GM23338 (cell line): Measurements from ENCODE around the gene YOD1.

Source experiments
- CREB1 ChIP-seq: fragments of 250-450 bp; sonication (Bioruptor Pico); IDR thresholded peaks from 2 replicates; pipeline ENCODE4 v1.5.0; 2020; ENCODE audit warnings: low read depth, mild to moderate bottlenecking, moderate library complexity
- CTCF ChIP-seq, 2 experiments: fragments of 200-600 bp in 1 of 2; sonication (generic) in 1 of 2; conservative IDR thresholded peaks; 2 replicates each; pipeline versions ENCODE4 v1.5.1 to v1.6.1; 2016 to 2017; ENCODE audit warnings: antibody characterized with exemption in 2 of 2, low read depth in 2 of 2, mild to moderate bottlenecking in 2 of 2, moderate library complexity in 1 of 2
- EZH2 ChIP-seq: fragments of 200-600 bp; sonication (generic); IDR thresholded peaks from one replicate; pipeline ENCODE4 v1.8.0; 2017; ENCODE audit warnings: antibody characterized with exemption, mild to moderate bottlenecking, low read depth; ENCODE audit not compliant: unreplicated experiment
- EZH2phosphoT487 ChIP-seq: fragments of 200-600 bp; sonication (generic); IDR thresholded peaks from one replicate; pipeline ENCODE4 v1.8.1; 2018; ENCODE audit warnings: antibody characterized with exemption; ENCODE audit not compliant: unreplicated experiment
- POLR2AphosphoS5 ChIP-seq: IDR thresholded peaks from 2 replicates; pipeline ENCODE4 v1.6.1; 2016; ENCODE audit warnings: antibody characterized with exemption, low read depth
- REST ChIP-seq: IDR thresholded peaks from one replicate; pipeline ENCODE4 v1.6.1; 2018; ENCODE audit warnings: antibody characterized with exemption; ENCODE audit not compliant: unreplicated experiment
- ZNF114 ChIP-seq: fragments of 250-450 bp; sonication (Bioruptor Pico); IDR thresholded peaks from 2 replicates; pipeline ENCODE4 v1.5.0; 2020; ENCODE audit warnings: mild to moderate bottlenecking, moderate library complexity
- ZNF331 ChIP-seq: fragments of 250-450 bp; sonication (Bioruptor Pico); IDR thresholded peaks from 2 replicates; pipeline ENCODE4 v1.5.0; 2020; ENCODE audit warnings: low read depth, mild to moderate bottlenecking, moderate library complexity

DNA sequence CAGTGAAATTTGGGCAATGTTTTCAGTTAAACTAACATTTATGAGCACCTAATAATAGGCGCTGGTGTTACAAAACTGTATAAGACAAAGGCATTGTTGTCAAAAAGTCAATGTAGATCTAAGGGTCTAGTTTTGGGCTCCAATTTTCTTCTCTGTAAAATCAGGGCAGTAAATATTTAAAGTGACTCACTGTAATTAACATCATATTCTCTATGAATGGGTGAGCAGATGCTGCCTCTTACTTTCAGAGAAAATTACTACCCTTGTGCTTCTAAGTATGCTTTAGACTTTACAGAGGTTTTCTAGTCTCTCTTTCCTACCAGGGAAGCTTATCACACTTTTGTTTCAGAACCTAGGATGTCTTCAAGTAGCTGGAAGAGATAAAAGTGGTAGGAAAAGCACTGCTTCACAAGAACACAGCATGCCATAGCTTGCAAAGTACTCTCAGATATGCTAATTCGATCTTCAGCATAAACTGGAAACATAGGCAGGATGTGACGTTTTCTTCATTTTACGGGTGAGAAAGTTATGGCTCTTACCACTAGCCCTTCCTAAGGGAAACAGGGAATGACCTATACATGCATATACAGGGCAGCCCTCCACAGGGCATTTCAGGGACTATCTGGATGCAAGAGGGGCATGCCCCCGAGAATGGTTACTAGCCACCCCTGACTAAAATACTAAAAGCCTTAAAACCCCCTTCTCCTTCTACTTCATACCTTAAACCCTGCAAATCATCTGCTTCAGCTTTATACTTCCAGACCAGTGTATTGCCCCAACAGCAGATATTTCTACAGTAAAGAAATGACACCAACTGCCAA is 21.1 kb downstream of the YOD1 start:
- TF ChIP-seq CTCF (conservative IDR thresholded peaks at IDR 0.05; ENCODE audit: low read depth in 2 of 2) (no peak), POLR2AphosphoS5 (no peak), ZNF114 (no peak), EZH2 (no peak), REST (no peak), CREB1 (CRISPR knock-in tag) (no peak), EZH2phosphoT487 (no peak), ZNF331 (CRISPR knock-in tag) (no peak)
